GM12865 (cell line): Measurements from ENCODE around the gene ACSBG1.

Source experiments
- DNase-seq: peaks from one replicate; pipeline ENCODE4 v3.0.0; 2010; ENCODE audit warnings: low read depth
- H3K4me3 ChIP-seq: 2 replicates; pipeline ENCODE4 v1.5.1; 2011; ENCODE audit warnings: mild to moderate bottlenecking, low read depth, low read length, control low read depth
- CTCF ChIP-seq: IDR thresholded peaks from 2 replicates; pipeline ENCODE4 v1.5.1; 2011; ENCODE audit warnings: low read length, control low read depth, low read depth, inconsistent platforms; ENCODE audit not compliant: insufficient read depth; ENCODE audit errors: missing control alignments

ACSBG1 gene

GRCh38 chr15:78233496-78233895, 869 bp downstream of the ACSBG1 start:
- TF ChIP-seq CTCF: no peak

GRCh38 chr15:78232951-78233350, 1.4 kb downstream of the ACSBG1 start:
- H3K4me3 ChIP-seq: no peak overlapping the region
- no peak for TF ChIP-seq CTCF
- DNase-seq: no peak

More at GRCh38 chr15:78233496-78233895, 869 bp downstream of the ACSBG1 start:
- DNase-seq: no peak
- H3K4me3 ChIP-seq: no peak overlapping the region

- H3K4me3 ChIP-seq: no peak overlapping the region
- DNase-seq: no peak
- TF ChIP-seq CTCF: no peak
Measured at GRCh38 chr15:78229431-78230406, 4.6 kb downstream of the ACSBG1 start.

GRCh38 chr15:78228356-78228996, 5.9 kb downstream of the ACSBG1 start:
- TF ChIP-seq CTCF: no peak
- DNase-seq: no peak
- H3K4me3 ChIP-seq: no peak overlapping the region

- H3K4me3 ChIP-seq: no peak overlapping the region; the same call in none of the 2 replicates
- DNase-seq: peak; percentile 67
- TF ChIP-seq CTCF: no peak
Measured at GRCh38 chr15:78225783-78226541, 8.4 kb downstream of the ACSBG1 start.

GRCh38 chr15:78224023-78224411, 10.3 kb downstream of the ACSBG1 start:
- DNase-seq: no peak
- no peak for TF ChIP-seq CTCF
- H3K4me3 ChIP-seq: no peak overlapping the region
